GM18861 (cell line): ENCODE data around the gene IFNG.
"Not testable (repeated sequence)": the region's sequence is repeated elsewhere in the genome, so short reads cannot be mapped to it uniquely, and the experiment has no call there.

ENCODE experiments used
- ATAC-seq: cut with Tn5 transposase; IDR thresholded peaks from one replicate; pipeline ENCODE4 v1.9.1; 2021; ENCODE audit not compliant: unreplicated experiment

Gene IFNG

GRCh38 chr12:68159681-68160304, at the start of gene IFNG:
Gene IFNG, minus strand, starts transcription at chr12:68159740. Its CDS starts 125 bp downstream, at chr12:68159615.
- peak; percentile 47 for ATAC-seq

GRCh38 chr12:68209048-68209728, 49.6 kb upstream of the IFNG start:
- ATAC-seq, result not testable (repeated sequence)

GRCh38 chr12:68207276-68207675, 47.7 kb upstream of the IFNG start:
- ATAC-seq, result no peak

GRCh38 chr12:68206446-68206845, 46.9 kb upstream of the IFNG start:
- no peak for ATAC-seq

GRCh38 chr12:68203460-68203875, 43.9 kb upstream of the IFNG start:
- no peak for ATAC-seq

GRCh38 chr12:68200854-68201253, 41.3 kb upstream of the IFNG start:
- ATAC-seq, result no peak

- ATAC-seq, result no peak
Observed at GRCh38 chr12:68199127-68199526, 39.6 kb upstream of the IFNG start.

- no peak for ATAC-seq
Observed at GRCh38 chr12:68198507-68199086, 39.1 kb upstream of the IFNG start.

GRCh38 chr12:68190301-68190700, 30.8 kb upstream of the IFNG start:
- ATAC-seq, result no peak

- no peak for ATAC-seq
Observed at GRCh38 chr12:68189821-68190242, 30.3 kb upstream of the IFNG start.

GRCh38 chr12:68185598-68185997, 26.1 kb upstream of the IFNG start:
- no peak for ATAC-seq

- ATAC-seq, result peak; percentile 72
Observed at GRCh38 chr12:68180792-68181744, 21.5 kb upstream of the IFNG start.

- ATAC-seq, result no peak
Observed at GRCh38 chr12:68178774-68179439, 19.4 kb upstream of the IFNG start.

- ATAC-seq, result no peak
Observed at GRCh38 chr12:68178184-68178583, 18.6 kb upstream of the IFNG start.

GRCh38 chr12:68177562-68177961, 18.0 kb upstream of the IFNG start:
- no peak for ATAC-seq

- no peak for ATAC-seq
Observed at GRCh38 chr12:68176257-68176656, 16.7 kb upstream of the IFNG start.

- ATAC-seq, result peak; percentile 81
Observed at GRCh38 chr12:68175557-68176061, 16.1 kb upstream of the IFNG start.

GRCh38 chr12:68174761-68175160, 15.2 kb upstream of the IFNG start:
- ATAC-seq, result not testable (repeated sequence)

- no peak for ATAC-seq
Observed at GRCh38 chr12:68173792-68174191, 14.3 kb upstream of the IFNG start.

GRCh38 chr12:68170726-68171125, 11.2 kb upstream of the IFNG start:
- no peak for ATAC-seq
